ENCODE measurements around the gene TMEM132C.

TMEM132C gene

DNA sequence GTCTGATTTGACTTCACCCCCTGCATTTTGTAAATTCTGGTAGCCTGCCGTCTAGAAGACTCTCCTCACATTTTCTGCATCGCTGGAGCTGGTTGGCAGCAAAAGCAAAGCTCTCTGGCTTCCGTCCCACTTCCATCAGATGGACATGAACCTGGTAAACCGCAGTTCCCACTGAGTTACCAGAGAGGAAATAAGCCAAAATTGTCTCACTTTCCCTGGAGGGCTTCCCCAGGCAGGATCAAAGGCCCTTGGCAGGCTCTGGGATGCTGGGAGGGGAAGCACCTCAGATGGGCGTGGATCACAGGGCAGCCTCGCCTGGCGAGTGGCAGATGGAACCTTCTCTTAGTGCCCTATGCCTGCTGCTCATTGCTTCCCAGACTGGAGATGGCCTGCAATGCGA lies 243.5 kb downstream of the TMEM132C start:
- no peak for DNase-seq

DNA sequence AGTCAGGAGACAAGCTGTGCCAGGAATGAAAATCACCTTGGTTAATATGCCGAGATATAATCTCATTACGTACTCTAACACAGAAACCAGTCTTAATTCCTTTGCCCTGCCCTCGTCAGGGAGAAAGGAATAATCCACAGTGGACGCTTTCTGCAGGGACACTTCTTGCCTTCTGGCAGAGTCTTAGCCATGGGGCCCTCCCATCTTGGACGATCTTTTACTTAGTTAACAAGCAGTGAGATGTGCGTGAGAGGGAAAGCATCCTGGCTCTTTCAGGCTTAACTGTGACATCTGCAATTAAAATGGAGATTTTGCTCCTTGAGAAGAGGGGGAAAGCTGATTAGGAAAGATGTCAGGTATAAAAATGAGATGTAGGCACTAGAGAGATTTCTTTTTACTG lies 246.4 kb downstream of the TMEM132C start:
- no peak for DNase-seq

DNA sequence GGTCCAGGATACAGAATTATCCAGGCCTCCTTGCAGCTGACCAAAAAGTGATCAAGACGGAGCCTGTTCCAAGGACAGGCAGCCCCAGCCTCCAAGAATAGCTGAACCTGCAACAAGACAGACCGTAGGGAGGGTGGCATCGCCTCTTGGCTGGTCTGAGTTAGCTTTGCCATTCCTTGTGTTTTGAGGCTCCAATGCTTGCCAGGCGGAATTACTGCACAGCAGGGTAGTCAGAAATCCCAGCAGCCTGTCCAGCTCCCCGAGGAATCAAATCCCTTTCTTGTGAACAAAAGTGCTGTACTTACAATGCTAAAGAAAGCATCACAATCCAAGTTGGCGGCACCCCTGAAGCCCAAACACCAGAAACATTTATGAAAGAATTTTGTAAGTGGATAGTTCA lies 246.9 kb downstream of the TMEM132C start:
- DNase-seq = no peak

DNA sequence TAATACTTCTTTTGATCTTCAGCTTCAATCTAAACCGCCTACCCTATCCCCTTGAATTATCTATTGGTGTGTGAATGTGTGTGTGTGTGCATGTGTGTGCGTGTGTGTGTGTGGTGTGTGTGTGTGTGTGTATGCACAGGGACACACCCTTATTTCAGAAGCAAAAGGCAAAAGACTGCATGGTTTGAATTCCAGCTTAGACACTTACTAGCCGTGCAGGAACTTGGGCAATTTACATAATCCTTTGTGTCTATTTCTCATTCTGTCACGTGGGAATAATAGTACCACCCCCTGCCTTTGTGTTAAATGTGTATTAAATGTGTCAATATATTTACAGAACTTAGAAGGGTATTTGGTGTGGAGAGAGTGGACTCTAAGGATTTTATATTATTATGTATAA lies 251.7 kb downstream of the TMEM132C start:
- DNase-seq = no peak

DNA sequence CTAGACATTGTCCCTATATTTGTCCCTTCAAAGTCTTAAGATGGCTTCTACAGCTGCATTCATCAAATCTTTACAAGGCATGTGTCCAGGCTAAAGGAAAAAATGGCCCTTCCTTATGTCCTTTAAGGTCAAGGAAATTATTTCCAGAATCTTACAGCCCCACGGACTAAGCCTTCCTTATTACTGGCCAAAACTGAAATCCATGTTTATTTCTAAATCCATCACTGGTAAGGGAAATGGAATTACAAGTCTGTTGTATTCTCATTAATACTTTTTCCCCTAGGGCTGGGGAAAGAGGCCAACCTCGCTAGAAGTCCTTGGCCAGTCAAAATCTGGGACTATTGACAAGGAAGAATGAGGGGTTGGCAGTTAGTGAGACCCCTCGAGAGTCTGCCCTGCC lies 252.5 kb downstream of the TMEM132C start:
- no peak for DNase-seq

DNA sequence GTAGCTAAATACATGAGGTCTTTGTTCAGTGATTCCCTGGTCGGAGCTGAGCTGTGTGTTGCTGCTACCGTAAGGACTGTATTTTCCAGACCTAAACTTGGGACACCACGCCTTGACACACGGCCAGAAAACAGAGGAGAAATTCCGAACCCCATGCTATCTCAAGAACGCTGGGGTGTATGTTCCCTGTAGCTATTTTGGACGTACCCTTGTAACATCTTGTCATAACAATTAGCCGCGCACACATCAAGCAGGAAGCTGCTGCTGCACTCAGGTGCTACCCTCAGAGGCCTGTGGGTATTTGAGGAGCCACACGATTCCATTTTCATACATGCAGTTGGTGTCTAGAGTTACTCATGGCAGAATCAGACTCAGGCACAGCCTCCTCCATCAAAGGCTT lies 255.0 kb downstream of the TMEM132C start:
- DNase-seq = no peak

DNA sequence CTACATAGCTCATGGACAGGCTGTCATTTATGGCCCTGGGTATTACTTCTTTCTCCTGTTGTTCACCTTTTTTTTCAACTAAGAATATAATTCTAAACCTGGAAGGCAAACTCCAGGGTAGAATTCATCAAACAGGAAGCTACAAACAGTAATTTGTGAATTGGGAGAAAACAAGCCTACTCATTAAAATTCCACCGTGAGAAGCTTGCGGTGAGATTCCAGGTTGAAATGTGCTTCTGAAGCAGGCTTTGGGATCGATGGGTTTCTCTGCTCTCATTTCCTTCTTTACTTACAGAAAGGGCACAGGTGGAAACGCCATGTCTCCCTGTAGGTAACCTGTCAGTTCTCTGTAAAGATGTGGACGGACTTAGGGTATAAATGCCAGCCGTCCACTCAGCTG lies 257.5 kb downstream of the TMEM132C start:
- DNase-seq = no peak

DNA sequence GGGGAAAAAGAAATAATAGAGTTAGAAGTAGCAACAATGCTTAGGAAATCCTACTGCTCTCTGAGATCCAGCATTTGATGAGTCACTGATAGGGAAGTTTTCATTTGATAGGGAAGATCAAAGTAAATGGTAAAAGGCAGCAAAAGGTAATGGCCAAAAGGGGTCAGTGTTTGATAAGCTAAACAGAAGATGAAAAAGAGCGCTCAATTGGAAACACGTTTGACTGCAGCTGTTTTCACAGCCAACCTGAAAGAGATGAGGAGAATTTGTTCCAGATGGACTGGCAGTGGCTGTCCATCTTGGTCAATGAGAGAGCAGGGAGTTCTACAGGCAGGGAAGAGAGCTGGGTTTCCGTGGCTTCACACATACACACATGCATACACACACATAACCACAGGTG lies 264.2 kb downstream of the TMEM132C start:
- no peak for DNase-seq

DNA sequence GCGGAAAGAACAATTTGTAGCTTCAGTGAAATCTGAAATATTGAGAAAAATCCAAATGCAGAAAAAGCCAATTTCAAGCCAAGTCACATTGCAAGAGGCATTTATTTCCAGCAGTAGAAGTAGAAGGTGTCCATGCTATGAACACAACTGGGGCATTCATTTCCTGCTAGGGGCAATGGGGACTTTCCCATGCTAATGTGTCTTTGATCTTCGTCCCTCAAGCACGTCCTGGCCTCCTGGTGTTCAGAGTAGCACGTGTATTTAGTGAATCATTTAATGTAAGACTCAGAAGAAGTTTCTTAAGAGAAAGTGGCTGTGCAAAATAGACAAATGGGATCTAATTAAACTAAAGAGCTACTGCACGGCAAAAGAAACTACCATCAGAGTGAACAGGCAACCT lies 267.9 kb downstream of the TMEM132C start:
- DNase-seq = no peak

DNA sequence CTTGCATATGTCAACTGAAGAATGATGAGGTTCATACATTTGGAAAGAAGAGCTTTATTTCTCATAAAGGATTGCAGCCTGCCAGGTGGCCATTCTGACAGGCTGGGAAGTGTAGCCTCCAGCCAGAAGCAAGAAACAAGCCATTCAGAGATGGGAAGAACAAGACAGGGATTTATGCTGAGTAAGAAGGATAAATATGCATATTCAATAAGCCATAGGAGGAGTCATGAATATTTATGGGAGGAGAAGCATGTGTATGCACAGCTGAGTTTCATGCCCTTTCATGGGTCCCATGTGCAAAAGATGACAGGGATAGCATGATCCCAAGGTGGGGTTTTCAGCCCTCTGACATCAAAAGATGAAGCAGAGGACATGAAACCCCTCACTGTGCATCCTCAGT lies 269.8 kb downstream of the TMEM132C start:
- no peak for DNase-seq

DNA sequence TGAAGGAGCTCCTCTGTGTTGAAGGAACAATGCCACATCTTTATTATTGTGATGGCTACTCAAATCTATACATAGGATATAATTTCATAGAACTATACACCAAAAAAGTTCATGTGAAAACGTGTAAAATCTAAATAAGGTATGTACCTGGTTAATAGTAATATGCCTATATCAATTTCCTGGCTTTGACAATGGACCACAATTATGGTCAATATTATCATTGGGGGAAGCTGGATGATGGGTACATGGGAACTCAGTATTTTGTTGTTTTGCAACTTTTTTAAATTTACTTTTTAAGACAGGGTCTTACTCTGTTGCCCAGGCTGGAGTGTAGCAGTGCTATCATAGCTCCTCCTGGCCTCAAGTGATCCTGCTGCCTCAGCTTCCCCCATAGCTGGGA lies 270.7 kb downstream of the TMEM132C start:
- DNase-seq = no peak

DNA sequence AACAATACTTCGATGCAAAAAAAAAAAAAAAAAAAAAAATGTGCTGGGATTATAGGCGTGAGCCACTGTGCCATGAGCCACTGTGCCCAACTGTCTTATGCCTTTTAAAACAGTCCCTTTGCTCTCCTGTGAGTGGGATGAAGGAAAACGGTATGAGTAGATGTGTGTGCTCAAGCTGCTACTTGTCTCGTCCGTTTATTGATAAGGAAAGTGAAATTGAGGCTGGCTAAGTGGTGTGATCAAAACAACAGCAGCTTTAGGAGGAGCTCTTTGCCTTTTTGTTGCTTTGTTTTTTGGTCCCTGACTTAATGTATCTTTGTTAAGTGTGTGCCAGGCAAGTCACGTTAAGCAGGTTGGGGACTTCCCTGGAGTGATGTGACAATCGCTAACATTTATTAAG lies 275.9 kb downstream of the TMEM132C start:
- DNase-seq = no peak

DNA sequence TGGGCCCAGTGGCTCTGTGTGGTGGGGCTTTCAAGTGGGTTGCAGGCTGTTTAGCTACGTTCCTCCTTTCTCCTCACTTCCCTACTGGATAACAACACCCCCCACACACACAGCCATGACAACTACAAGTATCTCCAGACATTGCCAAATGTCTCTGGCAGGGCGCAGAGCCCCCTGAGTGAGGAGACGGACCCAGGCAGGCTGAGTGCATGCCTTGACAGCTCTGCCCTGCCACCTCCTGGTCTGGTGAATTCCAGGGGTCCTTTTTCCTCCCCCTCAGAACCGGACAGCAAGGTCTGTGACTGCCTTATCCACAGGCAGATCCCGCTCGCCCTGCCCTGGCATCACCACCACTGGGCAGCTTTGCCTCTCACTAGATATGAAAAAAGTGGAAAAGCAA lies 276.5 kb downstream of the TMEM132C start:
- no peak for DNase-seq

DNA sequence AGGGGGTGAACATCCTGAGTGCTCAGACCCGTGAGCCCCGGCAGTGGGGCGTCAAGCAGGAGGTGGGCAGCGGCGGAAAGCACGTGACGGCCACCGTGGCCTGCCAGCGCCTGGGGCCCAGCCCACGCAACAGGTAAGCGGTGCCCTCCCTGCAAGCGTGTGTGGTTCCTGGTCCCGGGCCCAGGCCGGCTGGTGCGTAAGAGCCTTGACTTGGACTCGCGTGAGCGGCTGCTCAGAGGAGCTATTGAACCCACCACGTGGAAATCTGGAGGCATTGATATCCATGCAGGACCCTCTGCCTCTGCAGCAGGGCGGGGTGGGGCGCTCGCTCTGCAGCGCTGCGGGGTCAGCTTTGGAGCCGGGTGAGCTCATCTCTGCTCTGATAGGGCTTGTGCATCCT lies 277.0 kb downstream of the TMEM132C start:
- DNase-seq = no peak

DNA sequence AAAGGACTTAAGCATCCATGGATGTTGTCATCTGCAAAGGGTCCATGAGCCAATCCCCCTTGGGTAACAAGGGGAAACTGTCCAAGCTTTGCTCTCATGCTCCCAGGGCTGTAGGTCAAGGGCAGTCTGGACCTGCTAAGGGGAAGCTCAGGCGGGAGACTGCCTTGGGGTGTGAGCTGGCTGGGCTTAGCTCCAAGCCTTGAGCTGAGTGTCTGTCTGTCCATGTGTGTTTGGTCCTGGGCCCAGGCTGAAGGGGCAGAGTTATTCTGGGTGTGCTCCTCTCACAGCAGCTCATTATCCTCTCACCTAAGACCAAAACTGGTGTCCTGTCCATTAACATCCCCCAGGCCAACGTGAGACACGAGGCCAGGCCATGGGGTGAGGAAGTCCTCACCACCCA lies 282.0 kb downstream of the TMEM132C start:
- no peak for DNase-seq

DNA sequence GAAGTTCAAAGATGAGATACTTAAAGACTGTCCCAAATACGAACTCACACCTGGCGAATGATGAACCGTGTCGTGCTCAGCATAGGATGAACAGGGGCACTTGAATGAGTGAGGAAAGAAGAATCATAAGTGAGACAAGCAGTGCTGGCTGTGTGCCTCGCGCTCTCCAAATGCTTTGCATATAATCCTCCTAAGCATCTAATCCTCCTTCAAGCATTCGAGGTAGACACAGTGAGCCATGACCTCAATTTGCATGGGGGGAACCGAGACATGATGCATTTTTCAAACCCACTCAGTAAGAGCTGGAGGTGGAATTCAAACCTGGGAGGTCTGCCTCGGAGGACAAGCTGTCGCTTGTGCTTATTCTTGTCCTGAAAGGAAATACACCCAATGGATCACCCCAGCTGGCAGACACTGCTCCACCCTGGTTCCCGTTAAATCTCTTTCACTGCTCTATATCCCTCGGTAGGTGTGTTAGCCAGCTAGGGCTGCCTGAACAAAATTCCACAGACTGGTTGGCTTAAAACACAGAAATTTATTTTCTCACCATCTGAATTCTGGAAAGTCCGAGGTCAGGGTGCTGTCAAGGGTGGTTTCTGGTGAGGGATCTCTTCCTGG lies 282.7 kb downstream of the TMEM132C start:
- DNase-seq = no peak

DNA sequence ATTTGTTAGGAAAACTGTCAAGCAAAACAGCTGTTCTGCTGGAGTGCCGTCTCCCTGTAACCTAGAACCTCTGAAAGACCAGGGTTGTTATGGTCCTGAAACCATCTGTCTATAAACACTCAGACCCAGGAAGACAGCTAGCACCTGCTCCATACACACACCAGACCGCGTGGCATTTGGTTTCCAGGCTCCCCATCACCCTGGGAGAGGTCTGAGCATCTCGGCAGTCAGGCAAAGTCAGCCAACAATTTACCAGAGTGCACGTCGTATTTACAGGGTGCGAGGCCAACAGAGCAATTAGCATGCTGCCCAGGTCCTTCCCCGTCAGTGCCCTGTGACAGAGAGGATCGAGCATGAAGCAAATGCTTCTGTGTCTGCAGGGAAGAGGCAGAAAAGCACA lies 284.3 kb downstream of the TMEM132C start:
- DNase-seq = no peak

DNA sequence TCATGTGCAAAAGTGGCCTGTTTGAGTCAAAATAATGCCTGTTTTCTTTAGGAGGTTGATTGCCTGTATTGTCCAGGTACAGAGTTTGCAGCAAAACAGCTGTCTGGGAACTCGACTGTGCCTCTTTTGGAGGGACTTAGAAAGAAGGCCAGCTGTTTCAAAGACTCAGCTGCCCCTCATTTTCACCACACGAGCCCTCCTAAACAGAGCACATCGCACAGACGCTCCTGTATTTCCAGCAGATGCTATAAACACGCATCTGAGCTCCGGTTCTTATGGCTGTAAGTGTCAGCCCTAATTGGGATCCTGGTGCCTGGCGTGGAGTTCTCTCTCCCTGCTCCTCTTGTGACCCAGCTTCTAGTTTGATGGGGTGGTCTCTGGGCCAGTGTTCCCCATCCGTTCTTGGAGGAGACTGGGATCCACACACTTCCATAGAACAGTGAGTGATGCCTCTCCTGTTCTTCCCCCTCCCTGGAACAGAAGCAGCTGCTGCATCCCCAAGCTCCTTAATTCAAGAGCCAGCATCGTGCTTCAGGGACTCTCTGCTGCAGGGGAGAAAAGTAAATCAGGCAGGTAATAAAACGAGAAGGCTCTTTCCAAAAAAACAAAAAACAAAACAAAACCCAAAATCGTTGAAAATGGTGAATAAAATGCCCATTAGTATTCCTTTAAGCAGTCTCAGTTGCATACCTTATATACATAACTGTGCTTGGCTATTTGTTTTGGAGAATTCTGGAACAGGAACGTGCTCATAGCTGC lies 287.8 kb downstream of the TMEM132C start:
- no peak for DNase-seq

DNA sequence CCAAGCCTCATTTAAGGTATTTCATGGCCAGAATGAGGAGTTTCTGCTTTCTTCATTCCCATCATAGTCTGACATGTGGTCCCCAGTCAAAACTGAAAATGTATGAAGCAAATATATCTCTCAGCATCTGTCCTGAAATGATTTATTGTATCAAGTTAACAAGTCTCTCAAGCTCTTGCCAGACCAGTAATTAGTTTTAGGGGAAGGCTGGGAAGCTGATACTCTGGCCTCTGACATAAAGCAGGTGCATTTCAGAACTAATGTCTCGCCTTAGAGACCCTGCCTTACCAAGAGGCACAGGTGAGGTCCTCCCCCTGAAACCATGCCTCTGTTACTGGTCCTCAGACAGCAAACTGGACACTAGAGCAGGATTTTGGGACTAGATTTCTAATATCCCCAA lies 290.3 kb downstream of the TMEM132C start:
- DNase-seq = no peak

DNA sequence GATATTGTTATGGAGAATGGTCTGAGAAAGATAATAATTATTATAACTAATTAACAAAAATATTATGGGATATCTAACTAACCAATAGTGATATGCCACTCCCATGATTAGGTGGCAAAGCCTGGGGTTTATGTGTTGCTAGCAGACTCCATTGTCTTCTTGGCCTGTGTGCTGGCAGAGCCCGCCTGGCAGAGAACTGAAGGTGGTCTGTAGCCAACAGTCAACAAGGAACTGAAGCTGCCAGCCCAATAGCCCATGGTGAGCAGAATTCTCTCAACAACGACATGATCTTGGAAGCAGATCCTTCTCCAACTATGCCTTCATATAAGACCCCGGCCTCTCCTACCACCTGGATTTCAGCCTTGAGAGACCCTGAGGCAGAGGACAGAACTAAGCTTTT lies 298.0 kb downstream of the TMEM132C start:
- no peak for DNase-seq

DNA sequence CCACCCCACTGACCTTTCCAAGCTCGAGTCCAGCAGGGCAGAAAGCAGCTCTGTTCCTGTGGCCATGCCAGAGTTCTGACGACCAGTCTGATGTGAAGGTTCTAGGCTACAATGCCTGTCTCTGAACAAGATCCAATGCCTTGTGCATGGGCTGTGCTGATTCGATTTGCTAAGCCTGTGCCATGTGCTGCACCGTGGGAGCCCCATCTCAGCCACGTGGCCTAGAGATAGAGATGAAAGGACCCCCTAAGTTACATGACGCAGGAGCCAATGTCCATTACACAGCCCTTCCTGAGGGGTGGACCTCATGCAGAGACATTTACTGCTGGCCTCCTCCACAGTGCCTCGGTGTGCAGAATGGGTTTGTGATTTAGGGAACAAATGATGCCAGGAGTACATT lies 300.8 kb downstream of the TMEM132C start:
- DNase-seq = no peak

DNA sequence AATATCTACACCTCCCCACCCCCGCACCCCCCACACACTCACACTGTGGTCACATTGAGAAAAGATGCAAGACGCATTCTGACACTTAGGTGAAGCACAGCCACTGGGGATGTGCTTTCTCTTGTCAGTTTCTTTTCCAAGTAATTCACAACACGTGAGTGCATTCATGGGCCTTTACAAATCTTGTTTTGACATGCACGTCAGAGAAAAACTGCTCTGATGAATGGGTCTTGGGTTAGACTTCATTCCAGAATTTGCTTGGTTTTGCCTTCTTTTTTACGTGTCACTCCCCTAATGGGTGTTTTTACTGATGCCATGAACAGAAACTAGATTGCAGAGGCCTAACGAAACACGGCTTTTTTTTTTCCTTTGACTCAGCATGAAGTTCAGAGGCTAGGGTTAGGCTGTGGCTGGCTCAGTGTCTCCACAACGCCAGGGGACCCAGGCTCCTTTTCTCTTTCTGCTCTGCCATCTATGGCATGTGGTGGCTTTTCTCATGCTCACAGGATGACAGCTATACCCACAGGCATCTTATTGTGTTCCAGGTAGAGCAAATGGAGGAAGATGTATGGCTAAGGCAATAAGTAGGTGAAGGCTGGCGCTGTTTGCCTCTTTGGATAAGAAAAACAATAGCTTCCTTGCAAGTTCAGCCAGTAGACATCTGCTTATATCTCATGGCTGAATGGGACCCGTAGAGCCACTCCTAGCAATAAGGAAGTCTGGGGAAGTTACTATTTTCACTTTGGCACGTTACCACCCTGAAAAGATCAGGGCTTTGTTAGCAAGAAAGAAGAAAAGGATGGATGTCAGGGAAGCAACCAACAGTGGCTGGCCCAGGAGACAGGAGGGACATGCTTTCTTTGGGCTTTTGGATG lies 303.5 kb downstream of the TMEM132C start:
- DNase-seq = no peak

DNA sequence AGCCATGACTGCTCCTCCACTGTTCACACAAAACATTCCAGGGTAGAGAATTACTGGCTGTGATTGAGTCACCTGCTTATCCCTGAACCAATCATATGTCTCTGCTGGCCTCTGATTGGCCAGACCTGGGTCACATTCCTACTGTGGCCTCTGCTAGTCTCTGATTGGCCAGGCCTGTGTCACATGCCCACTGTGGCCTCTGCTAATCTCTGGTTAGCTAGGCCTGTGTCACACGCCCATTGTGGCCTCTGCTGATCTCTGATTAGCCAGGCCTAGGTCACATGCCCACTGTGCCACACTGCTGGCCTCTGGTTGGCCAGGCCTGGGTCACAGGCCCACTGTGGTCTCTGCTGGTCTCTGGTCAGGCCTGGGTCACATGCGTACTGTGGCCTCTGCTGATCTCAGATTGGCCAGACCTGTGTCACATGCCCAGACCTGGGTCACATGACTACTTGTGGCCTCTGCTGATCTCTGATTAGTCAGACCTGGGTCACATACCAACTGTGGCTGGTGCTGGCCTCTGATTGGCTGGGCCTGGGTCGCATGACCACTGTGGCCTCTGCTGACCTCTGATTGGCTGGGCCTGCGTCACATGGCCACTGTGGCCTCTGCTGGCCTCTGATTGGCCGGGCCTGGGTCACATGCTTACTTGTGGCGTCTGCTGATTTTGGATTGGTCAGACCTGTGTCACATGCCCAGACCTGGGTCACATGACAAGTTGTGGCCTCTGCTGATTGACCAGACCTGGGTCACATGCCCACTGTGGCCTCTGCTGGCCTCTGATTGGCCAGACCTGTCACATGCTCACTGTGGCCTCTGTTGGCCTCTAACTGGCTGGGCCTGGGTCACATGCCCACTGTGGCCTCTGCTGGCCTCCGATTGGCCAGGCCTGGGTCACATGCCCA lies 305.2 kb downstream of the TMEM132C start:
- no peak for DNase-seq

Measured in suppressor macrophage treated with lipopolysaccharide for 1 hour (primary cell).